Sigmoid colon (tissue), 4 donors: Measurements from ENCODE around the gene MKRN1.

Experiments
- CTCF ChIP-seq, 4 experiments: fragments of 450-650 bp in 3 of 4; fragments of 200-600 bp in 1 of 4; IDR thresholded peaks; one replicate each; pipeline ENCODE4 v1.5.1; 2016 to 2019; ENCODE audit warnings: antibody characterized with exemption in 4 of 4, mild to moderate bottlenecking in 3 of 4, moderate library complexity in 2 of 4
- EP300 ChIP-seq, 4 donors: sonication (generic); formaldehyde crosslinking; IDR thresholded peaks; one replicate each; pipeline ENCODE4 v1.6.1; 2017; ENCODE audit warnings: antibody characterized with exemption in 4 of 4
- POLR2A ChIP-seq, 2 donors: fragments of 450-650 bp; IDR thresholded peaks; one replicate each; pipeline ENCODE4 v1.6.1; 2016; ENCODE audit warnings: antibody characterized with exemption in 2 of 2, mild to moderate bottlenecking in 2 of 2, moderate library complexity in 2 of 2
- POLR2AphosphoS5 ChIP-seq, 4 donors: sonication (generic); formaldehyde crosslinking; IDR thresholded peaks; one replicate each; pipeline ENCODE4 v1.6.1; 2017; ENCODE audit warnings: antibody characterized with exemption in 4 of 4

GRCh38 chr7:140446467-140446866, 32.8 kb downstream of the MKRN1 start:
- TF ChIP-seq CTCF (IDR thresholded peaks at IDR 0.05), result no peak
- TF ChIP-seq POLR2AphosphoS5 (IDR thresholded peaks at IDR 0.05), result no peak
- TF ChIP-seq POLR2A (IDR thresholded peaks at IDR 0.05), result no peak
- no peak for TF ChIP-seq EP300 (IDR thresholded peaks at IDR 0.05)
